Measurements from ENCODE around the gene ZNF469. TPM values are rescaled to one million over a fixed set of nuclear protein-coding genes. Genes with fewer than 3 reads are reported as not detected.
"Not testable (repeated sequence)": the region's sequence is repeated elsewhere in the genome, so short reads cannot be mapped to it uniquely, and the experiment has no call there.

ZNF469 gene
- total RNA-seq, 1 experiment from 2014 or later, result 0.28 TPM

GRCh38 chr16:88408561-88409142 is 25.9 kb downstream of the ZNF469 start:
- H3K4me3 ChIP-seq (ENCODE audit: insufficient read depth, low read depth, low read length), result no peak overlapping the region
- H3K27me3 ChIP-seq (ENCODE audit: control insufficient read depth, insufficient read depth, low read length), result no peaks in the 10 kb centered on the region
- peak; percentile 72 for DNase-seq
- no peaks in the 10 kb centered on the region for H3K36me3 ChIP-seq (replicated peaks; ENCODE audit: control insufficient read depth, insufficient read depth, low read length)

- Histone ChIP-seq H3K36me3 (replicated peaks; ENCODE audit: control insufficient read depth, insufficient read depth, low read length) (no peaks in the 10 kb centered on the region), H3K4me3 (ENCODE audit: insufficient read depth, low read depth, low read length) (no peak overlapping the region), H3K27me3 (ENCODE audit: control insufficient read depth, insufficient read depth, low read length) (no peaks in the 10 kb centered on the region)
- peak; percentile 74 for DNase-seq
These were observed 26.7 kb downstream of the ZNF469 start for GRCh38 chr16:88409296-88410065.

- not testable (repeated sequence) for H3K27me3 ChIP-seq (ENCODE audit: control insufficient read depth, insufficient read depth, low read length); H3K36me3 ChIP-seq (replicated peaks; ENCODE audit: control insufficient read depth, insufficient read depth, low read length); H3K4me3 ChIP-seq (ENCODE audit: insufficient read depth, low read depth, low read length); DNase-seq
These were observed 27.7 kb downstream of the ZNF469 start for GRCh38 chr16:88410297-88410968.

- peak; percentile 68 for DNase-seq
- H3K27me3 ChIP-seq (ENCODE audit: control insufficient read depth, insufficient read depth, low read length), result no peaks in the 10 kb centered on the region
- no peak overlapping the region for H3K4me3 ChIP-seq (ENCODE audit: insufficient read depth, low read depth, low read length)
- no peaks in the 10 kb centered on the region for H3K36me3 ChIP-seq (replicated peaks; ENCODE audit: control insufficient read depth, insufficient read depth, low read length)
These were observed 29.3 kb downstream of the ZNF469 start for GRCh38 chr16:88411951-88412576.

- H3K4me3 ChIP-seq (ENCODE audit: insufficient read depth, low read depth, low read length), result no peak overlapping the region
- no peaks in the 10 kb centered on the region for H3K36me3 ChIP-seq (replicated peaks; ENCODE audit: control insufficient read depth, insufficient read depth, low read length)
- no peaks in the 10 kb centered on the region for H3K27me3 ChIP-seq (ENCODE audit: control insufficient read depth, insufficient read depth, low read length)
- DNase-seq, result no peak
These were observed 30.0 kb downstream of the ZNF469 start for GRCh38 chr16:88412766-88413165.

- DNase-seq, result no peak
- Histone ChIP-seq H3K4me3 (ENCODE audit: insufficient read depth, low read depth, low read length) (no peak overlapping the region), H3K27me3 (ENCODE audit: control insufficient read depth, insufficient read depth, low read length) (no peaks in the 10 kb centered on the region), H3K36me3 (replicated peaks; ENCODE audit: control insufficient read depth, insufficient read depth, low read length) (no peaks in the 10 kb centered on the region)
These were observed 30.5 kb downstream of the ZNF469 start for GRCh38 chr16:88413231-88413630.

- no peak overlapping the region for H3K4me3 ChIP-seq (ENCODE audit: insufficient read depth, low read depth, low read length)
- no peaks in the 10 kb centered on the region for H3K27me3 ChIP-seq (ENCODE audit: control insufficient read depth, insufficient read depth, low read length)
- no peak for DNase-seq
- H3K36me3 ChIP-seq (replicated peaks; ENCODE audit: control insufficient read depth, insufficient read depth, low read length), result no peaks in the 10 kb centered on the region
These were observed 30.9 kb downstream of the ZNF469 start for GRCh38 chr16:88413631-88414030.

GRCh38 chr16:88414521-88415380 is 32.0 kb downstream of the ZNF469 start:
- no peaks in the 10 kb centered on the region for H3K27me3 ChIP-seq (ENCODE audit: control insufficient read depth, insufficient read depth, low read length)
- H3K36me3 ChIP-seq (replicated peaks; ENCODE audit: control insufficient read depth, insufficient read depth, low read length), result no peaks in the 10 kb centered on the region
- DNase-seq, result peak; percentile 73

GRCh38 chr16:88415381-88415705 is 32.6 kb downstream of the ZNF469 start:
- no peaks in the 10 kb centered on the region for H3K36me3 ChIP-seq (replicated peaks; ENCODE audit: control insufficient read depth, insufficient read depth, low read length)
- H3K27me3 ChIP-seq (ENCODE audit: control insufficient read depth, insufficient read depth, low read length), result no peaks in the 10 kb centered on the region
- no peak overlapping the region for H3K4me3 ChIP-seq (ENCODE audit: insufficient read depth, low read depth, low read length)
- DNase-seq, result no peak

More at GRCh38 chr16:88414521-88415380, 32.0 kb downstream of the ZNF469 start:
- no peak overlapping the region for H3K4me3 ChIP-seq (ENCODE audit: insufficient read depth, low read depth, low read length)

- Histone ChIP-seq H3K36me3 (replicated peaks; ENCODE audit: control insufficient read depth, insufficient read depth, low read length) (no peaks in the 10 kb centered on the region), H3K4me3 (ENCODE audit: insufficient read depth, low read depth, low read length) (no peak overlapping the region), H3K27me3 (ENCODE audit: control insufficient read depth, insufficient read depth, low read length) (no peaks in the 10 kb centered on the region)
- no peak for DNase-seq
These were observed 33.1 kb downstream of the ZNF469 start for GRCh38 chr16:88415713-88416323.

- no peak for DNase-seq
- H3K36me3 ChIP-seq (replicated peaks; ENCODE audit: control insufficient read depth, insufficient read depth, low read length), result no peaks in the 10 kb centered on the region
- no peaks in the 10 kb centered on the region for H3K27me3 ChIP-seq (ENCODE audit: control insufficient read depth, insufficient read depth, low read length)
These were observed 33.9 kb downstream of the ZNF469 start for GRCh38 chr16:88416686-88417085.

GRCh38 chr16:88417684-88418476 is 35.1 kb downstream of the ZNF469 start:
- no peak for DNase-seq
- Histone ChIP-seq H3K36me3 (replicated peaks; ENCODE audit: control insufficient read depth, insufficient read depth, low read length) (no peaks in the 10 kb centered on the region), H3K4me3 (ENCODE audit: insufficient read depth, low read depth, low read length) (no peak overlapping the region)

More at GRCh38 chr16:88416686-88417085, 33.9 kb downstream of the ZNF469 start:
- H3K4me3 ChIP-seq (ENCODE audit: insufficient read depth, low read depth, low read length), result no peak overlapping the region

GRCh38 chr16:88418869-88419268 is 36.1 kb downstream of the ZNF469 start:
- peak; percentile 71 for DNase-seq
- Histone ChIP-seq H3K27me3 (ENCODE audit: control insufficient read depth, insufficient read depth, low read length) (no peaks in the 10 kb centered on the region), H3K36me3 (replicated peaks; ENCODE audit: control insufficient read depth, insufficient read depth, low read length) (no peaks in the 10 kb centered on the region), H3K4me3 (ENCODE audit: insufficient read depth, low read depth, low read length) (no peak overlapping the region)

More at GRCh38 chr16:88417684-88418476, 35.1 kb downstream of the ZNF469 start:
- no peaks in the 10 kb centered on the region for H3K27me3 ChIP-seq (ENCODE audit: control insufficient read depth, insufficient read depth, low read length)

Measured in H7 (cell line).